Sigmoid colon (tissue), 4 donors: ENCODE data around the gene WNT9A.

Experiments
- CTCF ChIP-seq, 4 experiments: fragments of 450-650 bp in 3 of 4; fragments of 200-600 bp in 1 of 4; IDR thresholded peaks; one replicate each; pipeline ENCODE4 v1.5.1; 2016 to 2019; ENCODE audit warnings: antibody characterized with exemption in 4 of 4, mild to moderate bottlenecking in 3 of 4, moderate library complexity in 2 of 4
- POLR2A ChIP-seq, 2 donors: fragments of 450-650 bp; IDR thresholded peaks; one replicate each; pipeline ENCODE4 v1.6.1; 2016; ENCODE audit warnings: antibody characterized with exemption in 2 of 2, mild to moderate bottlenecking in 2 of 2, moderate library complexity in 2 of 2
- POLR2AphosphoS5 ChIP-seq, 4 donors: sonication (generic); formaldehyde crosslinking; IDR thresholded peaks; one replicate each; pipeline ENCODE4 v1.6.1; 2017; ENCODE audit warnings: antibody characterized with exemption in 4 of 4

DNA sequence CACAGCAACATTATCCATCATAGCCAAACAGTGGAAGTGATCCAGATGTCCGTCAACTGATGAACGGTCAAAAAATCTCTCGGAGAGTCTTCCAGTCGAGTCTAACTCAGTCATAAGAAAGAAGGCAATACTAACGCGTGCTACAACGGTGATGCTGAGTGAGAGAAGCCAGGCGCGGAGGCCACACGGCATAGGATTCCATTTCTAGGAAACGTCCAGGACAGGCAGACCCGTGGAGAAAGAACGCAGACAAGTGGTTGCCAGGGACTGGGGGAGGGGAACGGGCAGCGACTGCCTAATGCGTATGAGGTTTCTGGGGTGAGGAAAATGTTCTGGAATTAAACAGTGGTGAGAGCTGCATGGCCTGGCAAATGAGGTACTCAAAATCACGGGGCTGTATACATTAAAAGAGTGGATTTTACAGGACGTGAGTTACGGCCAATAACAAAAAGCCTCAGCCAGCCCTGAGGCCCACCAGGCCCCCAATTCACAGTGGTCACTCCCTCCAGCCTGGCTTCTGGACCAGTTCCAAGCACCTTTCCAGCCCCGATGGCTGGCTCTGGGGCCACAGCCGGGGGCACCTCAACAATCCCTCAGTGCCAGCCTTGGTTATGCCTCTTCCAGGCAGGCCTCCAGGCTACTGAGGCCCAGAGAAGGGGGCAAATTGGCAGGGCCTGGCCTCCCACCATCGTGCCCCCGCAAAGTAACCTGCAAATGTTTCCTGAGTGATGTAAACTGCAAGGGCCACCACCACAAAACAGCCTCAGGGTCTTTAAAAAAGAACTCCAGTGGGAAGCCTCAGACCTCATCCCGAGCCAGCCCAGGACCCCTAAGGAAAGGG lies 3.4 kb downstream of the WNT9A start:
- no peak for TF ChIP-seq CTCF (IDR thresholded peaks at IDR 0.05)
- TF ChIP-seq POLR2A (IDR thresholded peaks at IDR 0.05): peak in 1 of 2 donors; percentile 14
- peak; percentile 93 to 98 (median 94) for TF ChIP-seq POLR2AphosphoS5 (IDR thresholded peaks at IDR 0.05)
